Choroid plexus epithelial cell (primary cell): ENCODE data around the gene SLC48A1.

Experiments
- DNase-seq: peaks from one replicate; pipeline ENCODE4 v3.0.0-alpha.2; 2010; ENCODE audit warnings: low read depth
- H3K4me3 ChIP-seq: 2 replicates; pipeline ENCODE4 v1.5.1; 2011; ENCODE audit warnings: low read depth, mild to moderate bottlenecking, control low read depth, low read length, moderate library complexity
- TF ChIP-seq, protein P1 (sequence below): conservative IDR thresholded peaks from 2 replicates; pipeline ENCODE4 v1.5.1; 2011; ENCODE audit warnings: low read depth, mild to moderate bottlenecking, control low read depth, inconsistent platforms, low read length, moderate library complexity

Gene SLC48A1

DNA sequence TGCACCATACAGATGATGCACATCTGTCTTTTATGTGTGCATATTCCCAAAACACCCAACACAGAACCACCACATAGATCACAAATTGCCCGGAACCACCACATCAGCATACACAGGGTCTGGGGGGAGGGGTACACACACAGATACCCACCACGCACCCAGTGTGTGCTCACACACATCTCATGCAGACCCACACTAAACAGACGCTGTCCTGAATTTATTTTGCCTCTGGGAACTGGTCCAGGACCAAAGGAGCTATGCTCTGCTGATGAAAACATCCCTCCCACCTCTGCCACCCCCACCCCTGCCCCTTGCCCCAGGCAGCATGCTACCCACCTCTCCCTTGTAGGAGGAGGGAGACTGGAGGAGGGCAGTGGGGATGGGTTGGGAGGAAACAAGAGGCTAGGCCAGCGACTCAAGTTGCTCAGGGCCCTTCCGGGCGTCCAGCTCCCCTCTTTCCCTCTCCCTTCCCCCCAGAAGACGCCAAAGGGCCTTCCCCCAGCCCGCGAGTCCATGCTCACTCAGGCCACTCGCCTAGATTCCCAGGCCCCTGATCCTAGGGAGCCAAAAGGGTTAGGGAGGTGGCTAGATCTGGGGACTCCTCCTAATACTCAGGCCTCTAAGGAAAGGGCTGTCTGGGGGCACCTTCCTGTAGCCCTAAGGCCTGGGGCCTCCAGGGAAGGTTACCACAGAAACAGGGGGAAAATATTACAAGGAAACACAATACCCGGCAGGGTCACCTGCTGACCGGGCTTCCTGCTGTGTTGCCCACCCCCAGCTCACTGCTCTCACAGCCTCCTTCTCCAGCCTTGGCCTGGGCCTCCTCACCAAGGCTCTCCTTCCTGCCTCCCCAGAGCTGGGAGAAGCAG lies 43.6 kb downstream of the SLC48A1 start:
- peak; percentile 56 for DNase-seq
- H3K4me3 ChIP-seq, result peak overlapping the region; percentile 76
- TF ChIP-seq, protein P1, sequence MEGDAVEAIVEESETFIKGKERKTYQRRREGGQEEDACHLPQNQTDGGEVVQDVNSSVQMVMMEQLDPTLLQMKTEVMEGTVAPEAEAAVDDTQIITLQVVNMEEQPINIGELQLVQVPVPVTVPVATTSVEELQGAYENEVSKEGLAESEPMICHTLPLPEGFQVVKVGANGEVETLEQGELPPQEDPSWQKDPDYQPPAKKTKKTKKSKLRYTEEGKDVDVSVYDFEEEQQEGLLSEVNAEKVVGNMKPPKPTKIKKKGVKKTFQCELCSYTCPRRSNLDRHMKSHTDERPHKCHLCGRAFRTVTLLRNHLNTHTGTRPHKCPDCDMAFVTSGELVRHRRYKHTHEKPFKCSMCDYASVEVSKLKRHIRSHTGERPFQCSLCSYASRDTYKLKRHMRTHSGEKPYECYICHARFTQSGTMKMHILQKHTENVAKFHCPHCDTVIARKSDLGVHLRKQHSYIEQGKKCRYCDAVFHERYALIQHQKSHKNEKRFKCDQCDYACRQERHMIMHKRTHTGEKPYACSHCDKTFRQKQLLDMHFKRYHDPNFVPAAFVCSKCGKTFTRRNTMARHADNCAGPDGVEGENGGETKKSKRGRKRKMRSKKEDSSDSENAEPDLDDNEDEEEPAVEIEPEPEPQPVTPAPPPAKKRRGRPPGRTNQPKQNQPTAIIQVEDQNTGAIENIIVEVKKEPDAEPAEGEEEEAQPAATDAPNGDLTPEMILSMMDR, result no peak

DNA sequence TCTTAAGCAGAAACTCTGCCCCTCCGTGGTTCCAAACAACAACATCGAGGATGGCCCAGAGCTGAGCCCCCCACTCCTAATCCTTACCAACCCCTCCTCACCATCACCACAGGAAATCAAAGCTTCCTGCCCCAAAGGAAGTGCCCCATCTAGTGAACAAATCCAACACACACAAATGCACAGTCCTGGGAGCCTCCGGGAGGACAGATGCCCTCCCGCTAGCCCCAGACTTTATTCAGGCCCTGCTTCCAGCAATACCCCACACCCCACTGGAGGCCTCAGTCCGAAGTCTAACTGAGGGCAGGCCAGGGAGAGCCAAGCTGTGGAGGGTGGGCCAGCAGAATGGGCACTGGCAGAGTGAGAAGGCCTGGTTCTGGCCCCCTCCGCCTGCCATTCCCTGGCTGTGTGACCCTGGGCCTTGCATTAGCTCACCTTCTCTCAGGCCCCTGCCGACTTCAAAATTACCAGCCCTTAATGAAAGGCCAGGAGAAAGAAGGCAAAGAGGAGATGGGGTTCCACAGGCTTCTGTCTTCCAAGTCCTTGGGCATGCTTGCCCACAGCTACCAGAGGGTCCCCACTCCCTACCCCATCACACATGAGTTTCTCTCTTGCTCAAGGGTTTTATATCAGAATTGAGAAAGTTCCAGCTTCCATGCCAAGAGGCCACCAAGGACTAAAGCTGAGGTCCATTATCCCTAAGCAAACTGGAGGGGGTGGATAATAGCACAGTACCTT lies 44.4 kb downstream of the SLC48A1 start:
- TF ChIP-seq, protein P1, result peak; percentile 51
- H3K4me3 ChIP-seq, result peak overlapping the region; percentile 76
- DNase-seq, result no peak

DNA sequence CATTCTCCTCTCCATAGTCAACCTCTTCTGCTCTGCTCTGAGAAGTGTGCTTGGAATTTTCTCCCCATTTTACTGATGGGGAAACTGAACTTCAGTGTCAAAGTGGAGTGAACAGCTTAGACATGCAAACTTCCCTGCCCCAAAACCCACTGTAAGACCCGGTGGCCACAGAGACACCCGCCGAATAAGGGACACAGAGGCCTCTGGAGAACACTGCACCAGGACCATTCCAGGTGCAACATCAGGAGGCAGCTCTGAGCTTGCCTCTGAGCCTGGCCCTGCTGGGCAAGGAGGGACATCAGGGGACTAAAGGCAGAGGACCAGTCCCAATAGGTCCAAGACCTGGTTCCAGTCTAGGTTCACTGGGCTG lies 45.0 kb downstream of the SLC48A1 start:
- TF ChIP-seq, protein P1, result peak; percentile 25
- no peak for DNase-seq
- peak overlapping the region; percentile 76 for H3K4me3 ChIP-seq

DNA sequence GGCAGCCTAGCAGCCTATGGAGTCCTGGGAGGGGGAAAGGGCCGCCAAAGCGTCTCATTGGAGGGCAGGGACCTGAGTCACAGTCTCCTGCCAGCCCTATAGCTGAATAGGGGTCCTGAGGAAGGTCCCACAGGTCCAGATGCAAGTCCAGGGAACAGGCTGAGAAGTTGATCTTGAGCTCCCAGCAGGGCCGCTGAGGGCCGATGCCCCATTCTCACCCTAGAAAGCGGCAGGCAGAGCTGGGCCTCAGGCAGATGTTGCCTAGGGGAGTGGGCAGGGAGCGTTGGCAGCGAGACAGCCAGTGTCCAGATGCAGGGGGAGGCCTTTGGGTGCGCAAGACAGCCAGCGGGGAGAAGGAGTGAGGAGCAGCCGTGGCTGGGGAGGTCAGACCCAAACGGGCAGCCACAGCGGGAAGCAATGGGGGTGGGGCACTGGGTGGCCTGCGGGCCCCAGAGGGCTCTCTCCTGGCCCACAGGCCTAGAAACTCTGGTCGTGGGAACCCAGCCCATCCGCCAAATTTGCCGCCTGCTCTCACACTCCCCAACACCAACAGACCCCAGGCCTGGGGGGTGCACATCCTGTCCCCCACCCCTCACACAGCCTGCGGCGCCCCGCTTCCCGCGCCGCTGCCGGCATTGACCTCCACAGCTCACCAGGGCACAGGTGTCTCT lies 45.6 kb downstream of the SLC48A1 start:
- H3K4me3 ChIP-seq, result peak overlapping the region; percentile 76
- TF ChIP-seq, protein P1, result no peak
- no peak for DNase-seq

DNA sequence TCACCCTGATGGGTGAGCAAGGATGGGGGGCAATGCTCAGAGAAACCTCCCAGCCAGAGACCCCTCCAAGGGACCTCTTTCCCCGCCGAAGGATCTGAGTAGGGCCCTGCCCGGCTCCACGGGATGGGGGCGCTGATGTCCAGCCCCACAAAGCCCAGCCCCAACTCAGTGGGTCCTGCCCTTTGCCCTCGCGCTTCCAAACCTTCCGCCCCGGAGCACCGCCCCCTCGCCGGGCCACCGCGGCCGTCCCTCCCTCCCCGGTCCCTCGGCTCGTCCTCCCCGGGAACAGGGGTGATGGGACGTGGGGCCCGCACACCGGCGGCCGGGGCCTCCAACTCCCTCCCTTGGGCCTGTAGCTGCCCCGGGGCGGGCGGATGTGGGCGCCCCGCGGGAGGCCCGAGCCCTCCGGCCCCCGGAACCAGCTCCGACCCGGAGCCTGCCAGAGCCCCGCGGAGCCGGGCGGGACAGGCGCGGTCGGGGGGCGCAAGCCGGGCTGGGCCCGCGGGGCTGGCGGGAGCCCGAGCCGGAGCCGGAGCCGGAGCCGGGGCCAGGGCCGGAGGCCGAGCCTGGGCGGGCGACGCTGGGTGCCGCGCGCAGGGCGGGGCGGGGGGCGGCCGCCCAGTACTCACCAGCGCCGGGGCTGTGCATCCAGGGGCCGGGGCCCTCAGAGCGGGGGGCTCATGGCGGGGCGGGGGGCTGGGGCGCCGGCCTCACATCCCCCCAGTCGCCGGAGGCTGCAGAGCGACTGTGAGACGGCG lies 46.3 kb downstream of the SLC48A1 start:
- no peak for DNase-seq
- TF ChIP-seq, protein P1, result peak; percentile 45
- H3K4me3 ChIP-seq, result peak overlapping the region; percentile 76

DNA sequence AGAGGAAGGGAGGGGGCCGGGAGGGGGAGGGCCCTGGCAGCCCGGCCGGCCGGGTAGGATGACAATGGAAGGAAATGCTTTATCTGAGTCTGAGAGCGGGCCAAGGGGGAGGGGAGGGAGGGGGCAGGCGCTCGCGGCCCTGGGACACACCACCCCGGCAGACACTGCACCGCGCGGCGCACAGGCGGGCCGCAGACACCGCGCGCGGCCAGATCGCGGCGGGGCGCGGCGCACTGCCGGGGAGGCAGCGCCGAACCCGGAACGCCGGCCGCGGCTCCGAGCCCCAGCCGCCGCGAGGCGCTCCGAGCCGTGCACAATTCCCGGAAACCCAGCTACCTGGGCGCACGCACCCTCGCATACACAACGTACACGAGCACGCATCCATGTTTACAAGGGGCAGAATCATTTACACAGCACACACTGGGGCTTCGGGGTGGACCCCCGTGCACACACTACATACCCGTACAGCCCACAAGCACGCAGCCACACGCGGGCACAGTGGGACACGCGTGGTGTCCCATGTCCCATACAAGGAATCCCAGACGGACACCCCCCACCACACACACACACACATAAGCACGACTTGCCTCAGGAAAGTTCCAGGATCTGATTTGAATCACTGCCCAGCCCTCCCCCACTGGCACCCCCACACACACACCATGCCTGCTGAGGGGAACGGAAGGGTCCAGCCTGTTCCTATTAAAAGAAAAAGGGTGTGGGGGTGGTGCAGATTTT lies 47.0 kb downstream of the SLC48A1 start, which contains the start of gene HDAC7:
Gene HDAC7, minus strand, starts transcription at position 8 of the 735 bp plus-strand sequence. CDS start 118 bp downstream, outside the sequence.
- peak within 1 kb of the TSS; percentile 76 for H3K4me3 ChIP-seq
- peak; percentile 86 for DNase-seq
- TF ChIP-seq, protein P1, result no peak
